Ishikawa (cell line): ENCODE data around the gene HNF1A.

ENCODE experiments used
- CEBPB ChIP-seq: IDR thresholded peaks from 2 replicates; pipeline ENCODE4 v1.6.1; 2012
- CREB1 ChIP-seq: IDR thresholded peaks from 2 replicates; pipeline ENCODE4 v1.6.1; 2012; ENCODE audit warnings: low read depth
- EGR1 ChIP-seq: IDR thresholded peaks from 2 replicates; pipeline ENCODE4 v1.6.1; 2012
- EP300 ChIP-seq: IDR thresholded peaks from 2 replicates; pipeline ENCODE4 v1.6.1; 2012; ENCODE audit warnings: borderline replicate concordance
- FOXM1 ChIP-seq: IDR thresholded peaks from 2 replicates; pipeline ENCODE4 v1.6.1; 2012; ENCODE audit warnings: low read depth, borderline replicate concordance
- MAX ChIP-seq: IDR thresholded peaks from 2 replicates; pipeline ENCODE4 v1.6.1; 2012
- NFIC ChIP-seq: IDR thresholded peaks from 2 replicates; pipeline ENCODE4 v1.6.1; 2012
- RAD21 ChIP-seq: IDR thresholded peaks from 2 replicates; pipeline ENCODE4 v1.6.1; 2012; ENCODE audit warnings: low read depth
- REST ChIP-seq: IDR thresholded peaks from 2 replicates; pipeline ENCODE4 v1.6.1; 2012; ENCODE audit warnings: low read depth, mild to moderate bottlenecking
- TAF1 ChIP-seq: IDR thresholded peaks from 2 replicates; pipeline ENCODE4 v1.6.1; 2012; ENCODE audit warnings: low read depth, mild to moderate bottlenecking
- TEAD4 ChIP-seq: IDR thresholded peaks from 2 replicates; pipeline ENCODE4 v1.6.1; 2012
- YY1 ChIP-seq: IDR thresholded peaks from 2 replicates; pipeline ENCODE4 v1.6.1; 2012; ENCODE audit warnings: low read depth
- ZBTB7A ChIP-seq: IDR thresholded peaks from 2 replicates; pipeline ENCODE4 v1.6.1; 2012; ENCODE audit warnings: low read depth

- TF ChIP-seq MAX (no peak), ZBTB7A (no peak), YY1 (no peak), RAD21 (no peak), FOXM1 (no peak), TAF1 (no peak), REST (no peak), EP300 (no peak), TEAD4 (no peak), EGR1 (no peak), NFIC (no peak), CEBPB (no peak), CREB1 (no peak)
Measured at GRCh38 chr12:121048442-121048841, 70.1 kb downstream of the HNF1A start.
